Immature natural killer cell (primary cell): ENCODE results near the gene PIP5K1C. TPM values are rescaled to one million over a fixed set of nuclear protein-coding genes. Genes with fewer than 3 reads are reported as not detected.
A peak's percentile ranks its signal among the peaks of the same experiment; 100 is the strongest.
"Not testable (repeated sequence)": the region's sequence is repeated elsewhere in the genome, so short reads cannot be mapped to it uniquely, and the experiment has no call there.

Source experiments
- DNase-seq, 3 donors: peaks; one replicate each; pipeline ENCODE4 v3.0.0; 2022; ENCODE audit warnings: mixed read lengths in 1 of 3
- H3K27ac Mint-ChIP-seq, 6 donors: one replicate each; pipeline ENCODE4 v1.8.0; 2020; ENCODE audit warnings: mixed read lengths in 6 of 6, mild to moderate bottlenecking in 5 of 6, inconsistent platforms in 4 of 6, moderate library complexity in 3 of 6
- H3K27me3 Mint-ChIP-seq, 3 donors: one replicate each; pipeline ENCODE4 v1.8.0; 2020 to 2021; ENCODE audit warnings: low read depth in 3 of 3, mild to moderate bottlenecking in 3 of 3, mixed read lengths in 3 of 3, moderate library complexity in 3 of 3, inconsistent platforms in 1 of 3
- H3K36me3 Mint-ChIP-seq, 3 donors: one replicate each; pipeline ENCODE4 v1.8.0; 2020; ENCODE audit warnings: mixed read lengths in 3 of 3, inconsistent platforms in 2 of 3, mild to moderate bottlenecking in 2 of 3
- H3K4me1 Mint-ChIP-seq, 2 donors: one replicate each; pipeline ENCODE4 v1.8.0; 2020; ENCODE audit warnings: inconsistent platforms in 2 of 2, mild to moderate bottlenecking in 2 of 2, mixed read lengths in 2 of 2, moderate library complexity in 1 of 2
- H3K4me3 Mint-ChIP-seq, 5 donors: one replicate each; pipeline ENCODE4 v1.8.0; 2020; ENCODE audit warnings: mild to moderate bottlenecking in 5 of 5, mixed read lengths in 5 of 5, inconsistent platforms in 3 of 5, moderate library complexity in 3 of 5
- H3K9me3 Mint-ChIP-seq, 6 donors: one replicate each; pipeline ENCODE4 v1.8.0; 2020; ENCODE audit warnings: mild to moderate bottlenecking in 6 of 6, mixed read lengths in 6 of 6, inconsistent platforms in 4 of 6, moderate library complexity in 3 of 6
- polyA plus RNA-seq, 3 donors: library from polyadenylated mRNA; unstranded; fragments of 300-500 nt; fragmentation: Illumina TruSeq; gene quantifications; one replicate each; pipeline ENCODE4 v1.2.3, GENCODE V29; 2021

PIP5K1C gene
- polyA plus RNA-seq, 3 donors from 2014 or later, result 4.3 to 25.7 TPM; not detected in 1

DNA sequence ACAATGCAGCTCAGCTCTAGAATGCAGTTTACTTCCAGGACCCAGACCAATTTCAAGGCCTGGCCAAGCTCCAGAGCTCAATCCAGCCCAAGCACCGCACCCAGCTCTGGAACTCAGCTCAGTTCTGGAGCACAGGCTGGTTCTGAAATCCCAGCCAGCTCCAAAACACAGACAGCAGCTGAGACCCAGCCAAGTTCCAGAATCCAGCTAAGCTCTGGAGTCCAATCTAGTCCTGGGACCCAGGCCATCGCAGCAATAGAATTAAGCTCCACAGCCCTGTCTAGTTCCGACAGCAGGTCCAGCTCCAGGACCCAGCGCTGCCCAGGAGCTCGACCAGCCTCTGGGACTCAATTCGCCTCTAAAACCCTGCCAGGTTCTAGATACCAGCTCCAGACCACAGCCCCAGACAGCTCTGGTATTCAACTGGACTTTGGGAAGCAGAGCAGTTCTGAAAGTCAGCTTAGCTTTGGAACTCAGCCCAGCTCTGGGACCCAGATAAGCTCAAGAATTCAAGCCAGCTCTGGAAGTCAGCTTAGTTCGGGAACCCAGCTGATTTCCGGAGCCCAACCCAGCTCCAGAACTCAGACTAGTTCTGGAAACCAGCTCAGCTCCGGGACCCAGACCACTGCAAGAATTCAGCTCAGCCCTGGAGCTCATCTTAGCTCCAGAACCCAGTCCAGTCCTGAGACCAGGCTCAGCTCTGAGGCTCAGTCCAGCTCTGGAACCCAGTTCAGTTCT, 108.2 kb downstream of the PIP5K1C start:
- Mint-ChIP-seq H3K4me1 (no peaks in the 10 kb centered on the region), H3K9me3 (no peaks in the 10 kb centered on the region), H3K27me3 (no peaks in the 10 kb centered on the region), H3K36me3 (no peaks in the 10 kb centered on the region), H3K4me3 (no peak overlapping the region), H3K27ac (no peak overlapping the region)
- DNase-seq, result no peak

- Mint-ChIP-seq H3K4me3 (no peak overlapping the region), H3K9me3 (no peaks in the 10 kb centered on the region), H3K36me3 (no peaks in the 10 kb centered on the region), H3K4me1 (peaks cover 0 to 2% of the 10 kb centered on the region in 2 donors), H3K27ac (peak overlapping the region in 1 of 6 donors; percentile 19), H3K27me3 (peaks cover 0 to 2% (median 1%) of the 10 kb centered on the region in 3 donors)
- no peak for DNase-seq
Observed at GRCh38 chr19:3590991-3591659, 109.1 kb downstream of the PIP5K1C start.

GRCh38 chr19:3589949-3590348, 110.3 kb downstream of the PIP5K1C start:
- DNase-seq, result no peak
- peaks cover 0 to 2% of the 10 kb centered on the region in 2 donors for H3K4me1 Mint-ChIP-seq
- no peaks in the 10 kb centered on the region for H3K36me3 Mint-ChIP-seq
- no peaks in the 10 kb centered on the region for H3K9me3 Mint-ChIP-seq
- H3K4me3 Mint-ChIP-seq, result no peak overlapping the region
- peaks cover 0 to 2% (median 1%) of the 10 kb centered on the region in 3 donors for H3K27me3 Mint-ChIP-seq
- no peak overlapping the region for H3K27ac Mint-ChIP-seq

DNA sequence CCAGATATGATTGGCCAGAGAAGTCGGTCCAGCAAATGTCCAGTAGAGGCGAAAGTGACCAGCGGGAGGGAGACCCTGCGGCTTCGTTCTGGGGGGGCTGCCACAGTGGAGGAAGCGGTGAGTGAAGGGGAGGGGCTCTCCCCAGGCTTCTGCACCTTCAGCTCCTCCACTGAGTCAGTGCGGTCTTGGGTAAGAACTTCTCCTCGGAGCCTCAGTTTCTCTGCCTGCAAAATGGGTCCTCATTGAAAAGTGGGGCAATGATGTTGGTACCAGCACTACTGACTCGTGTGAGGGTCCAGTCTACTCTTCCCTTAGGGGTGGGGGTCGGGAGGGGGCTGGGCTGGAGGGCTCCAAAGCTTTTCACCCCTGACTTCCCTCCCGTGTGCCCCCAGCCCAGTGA, 110.8 kb downstream of the PIP5K1C start:
- no peaks in the 10 kb centered on the region for H3K9me3 Mint-ChIP-seq
- no peak overlapping the region for H3K4me3 Mint-ChIP-seq
- no peak for DNase-seq
- no peak overlapping the region for H3K27ac Mint-ChIP-seq
- H3K27me3 Mint-ChIP-seq, result peaks cover 0 to 2% (median 1%) of the 10 kb centered on the region in 3 donors
- peaks cover 0 to 2% of the 10 kb centered on the region in 2 donors for H3K4me1 Mint-ChIP-seq
- no peaks in the 10 kb centered on the region for H3K36me3 Mint-ChIP-seq

DNA sequence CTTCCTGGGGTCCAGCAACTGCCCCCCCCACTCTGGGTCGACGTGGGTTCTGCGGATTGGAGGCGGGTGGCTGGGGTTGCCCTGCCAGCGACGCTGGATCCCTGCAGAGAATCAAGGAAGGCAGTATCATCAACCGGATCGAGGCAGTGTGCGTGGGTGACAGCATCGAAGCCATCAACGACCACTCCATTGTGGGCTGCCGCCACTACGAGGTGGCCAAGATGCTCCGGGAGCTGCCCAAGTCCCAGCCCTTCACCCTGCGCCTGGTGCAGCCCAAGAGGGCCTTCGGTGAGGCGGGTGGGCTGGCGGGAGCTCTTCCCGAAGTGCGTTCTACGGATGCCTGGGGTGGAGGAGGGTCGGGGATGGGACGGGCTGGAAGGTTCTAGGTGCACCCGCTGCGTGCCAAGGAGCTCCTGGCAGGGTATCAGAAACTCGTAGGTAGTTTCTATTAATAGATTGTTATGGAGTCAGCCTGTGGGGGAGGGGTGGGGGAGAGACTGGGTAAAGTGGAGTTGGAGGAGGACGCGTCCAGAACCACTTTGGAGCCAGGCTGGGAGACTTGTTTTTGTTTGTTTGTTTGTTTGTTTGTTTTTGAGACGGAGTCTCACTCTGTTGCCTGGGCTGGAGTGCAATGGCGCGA, 113.4 kb downstream of the PIP5K1C start:
- Mint-ChIP-seq H3K9me3 (no peaks in the 10 kb centered on the region), H3K4me3 (no peak overlapping the region), H3K36me3 (no peaks in the 10 kb centered on the region), H3K27ac (no peak overlapping the region), H3K4me1 (peaks cover 0 to 2% of the 10 kb centered on the region in 2 donors), H3K27me3 (peaks cover 1 to 2% (median 2%) of the 10 kb centered on the region in 3 donors)
- DNase-seq, result no peak

- Mint-ChIP-seq H3K27ac (no peak overlapping the region), H3K27me3 (peaks cover 1 to 2% (median 2%) of the 10 kb centered on the region in 3 donors), H3K4me1 (peaks cover 0 to 2% of the 10 kb centered on the region in 2 donors), H3K36me3 (no peaks in the 10 kb centered on the region), H3K9me3 (no peaks in the 10 kb centered on the region), H3K4me3 (peak overlapping the region in 4 of 5 donors; percentile 10 to 51 (median 44))
- DNase-seq, result peak; percentile 31 to 43 (median 42)
Observed at GRCh38 chr19:3586127-3586626, 114.1 kb downstream of the PIP5K1C start.

- peak within 1 kb of the TSS; percentile 10 to 51 (median 44) for H3K4me3 Mint-ChIP-seq
- no peak for DNase-seq
- no peaks in the 10 kb centered on the region for H3K9me3 Mint-ChIP-seq
- no peak within 1 kb of the TSS for H3K27ac Mint-ChIP-seq
- H3K27me3 Mint-ChIP-seq, result peaks cover 1 to 2% (median 2%) of the 10 kb centered on the region in 3 donors
- peaks cover 0 to 2% of the 10 kb centered on the region in 2 donors for H3K4me1 Mint-ChIP-seq
- no peaks in the 10 kb centered on the region for H3K36me3 Mint-ChIP-seq
Observed at GRCh38 chr19:3585301-3586126, 114.8 kb downstream of the PIP5K1C start, which contains the start of gene GIPC3. TSS of gene GIPC3 (plus strand) at chr19:3585478. CDS start at chr19:3585598, 120 bp downstream.

DNA sequence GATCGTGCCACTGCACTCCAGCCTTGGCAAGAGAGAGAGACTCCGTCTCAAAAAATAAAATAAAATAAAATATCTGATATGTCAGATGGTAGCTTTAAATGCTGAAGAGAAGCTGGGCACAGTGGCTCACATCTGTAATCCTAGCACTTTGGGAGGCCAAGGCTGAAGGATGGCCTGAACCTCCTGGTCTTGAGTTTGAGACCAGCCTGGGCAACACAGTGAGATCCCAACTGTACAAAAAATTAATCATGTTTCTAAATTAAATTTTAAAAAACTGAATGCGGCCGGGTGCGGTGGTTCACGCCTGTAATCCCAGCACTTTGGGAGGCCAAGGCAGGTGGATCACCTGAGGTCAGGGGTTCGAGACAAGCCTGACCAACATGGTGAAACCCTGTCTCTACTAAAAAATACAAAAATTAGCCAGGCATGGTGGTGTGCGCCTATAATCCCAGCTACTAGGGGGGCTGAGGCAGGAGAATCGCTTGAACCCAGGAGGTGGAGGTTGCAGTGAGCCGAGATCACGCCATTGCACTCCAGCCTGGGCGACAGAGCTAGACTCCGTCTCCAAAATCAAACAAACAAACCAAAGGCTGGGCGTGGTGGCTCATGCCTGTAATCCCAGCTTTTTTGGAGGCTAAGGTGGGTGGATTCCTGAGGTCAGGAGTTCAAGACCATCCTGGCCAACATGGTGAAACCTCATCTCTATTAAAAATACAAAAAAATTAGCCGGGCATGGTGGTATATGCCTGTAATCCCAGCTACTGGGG, 116.0 kb downstream of the PIP5K1C start:
- peak overlapping the region in 1 of 5 donors; percentile 23 for H3K4me3 Mint-ChIP-seq
- not testable (repeated sequence) for H3K9me3 Mint-ChIP-seq

GRCh38 chr19:3581792-3582191, 118.5 kb downstream of the PIP5K1C start:
- H3K36me3 Mint-ChIP-seq, result not testable (repeated sequence)

More for the DNA sequence above, 116.0 kb downstream of the PIP5K1C start:
- not testable (repeated sequence) for H3K27ac Mint-ChIP-seq, DNase-seq, H3K4me1 Mint-ChIP-seq, H3K27me3 Mint-ChIP-seq, H3K36me3 Mint-ChIP-seq

More at GRCh38 chr19:3581792-3582191, 118.5 kb downstream of the PIP5K1C start:
- H3K27ac Mint-ChIP-seq, H3K4me1 Mint-ChIP-seq, H3K9me3 Mint-ChIP-seq, H3K4me3 Mint-ChIP-seq, H3K27me3 Mint-ChIP-seq, DNase-seq: not testable (repeated sequence)

Other genes starting within 250 kb of the PIP5K1C start
- 1 to 10 TPM in 2 of 3 donors, not detected in 1; 1.5 to 2.1 TPM for gene SMIM24, start 219.9 kb downstream of the PIP5K1C start, polyA plus RNA-seq
- not detected for gene SMIM44, start 217.0 kb downstream of the PIP5K1C start, polyA plus RNA-seq
- gene DOHH, start 199.8 kb downstream of the PIP5K1C start, polyA plus RNA-seq, result 10 to 100 TPM in 1 of 3 donors, 1 to 10 TPM in 2; 6.8 to 18.4 (median 9.1) TPM
- 10 to 100 TPM in 1 of 3 donors, 1 to 10 TPM in 2; 6.8 to 14.2 (median 9.7) TPM for gene FZR1, start 194.2 kb downstream of the PIP5K1C start, polyA plus RNA-seq
- not detected for gene TEKTIP1, start 161.3 kb downstream of the PIP5K1C start, polyA plus RNA-seq
- 10 to 100 TPM; 17.1 to 26.9 (median 25.6) TPM for gene MFSD12, start 142.9 kb downstream of the PIP5K1C start, polyA plus RNA-seq
- 10 to 100 TPM; 42.9 to 74.8 (median 60.1) TPM for gene HMG20B, start 127.5 kb downstream of the PIP5K1C start, polyA plus RNA-seq
- gene GIPC3, start 115.0 kb downstream of the PIP5K1C start, polyA plus RNA-seq, result under 1 TPM in 2 of 3 donors, not detected in 1; 0.04 to 0.95 TPM
- gene TBXA2R, start 93.6 kb downstream of the PIP5K1C start, polyA plus RNA-seq, result 1 to 10 TPM; 3.1 to 9.5 (median 3.1) TPM
- gene CACTIN, start 73.7 kb downstream of the PIP5K1C start, polyA plus RNA-seq, result 10 to 100 TPM in 1 of 3 donors, 1 to 10 TPM in 2; 1.4 to 18.0 (median 5.6) TPM
- under 1 TPM in 1 of 3 donors, not detected in 2; 0.34 TPM for gene TJP3, start 7.9 kb upstream of the PIP5K1C start, polyA plus RNA-seq
- 10 to 100 TPM; 24.2 to 32.4 (median 31.2) TPM for gene APBA3, start 61.2 kb upstream of the PIP5K1C start, polyA plus RNA-seq
- gene MRPL54, start 62.2 kb upstream of the PIP5K1C start, polyA plus RNA-seq, result 100 to 1,000 TPM; 116 to 167 (median 122) TPM
- not detected for gene RAX2, start 71.8 kb upstream of the PIP5K1C start, polyA plus RNA-seq
- gene MATK, start 85.9 kb upstream of the PIP5K1C start, polyA plus RNA-seq, result 100 to 1,000 TPM; 326 to 436 (median 418) TPM
- gene ZFR2, start 168.6 kb upstream of the PIP5K1C start, polyA plus RNA-seq, result 1 to 10 TPM; 2.1 to 5.4 (median 3.1) TPM
- gene ATCAY, start 180.2 kb upstream of the PIP5K1C start, polyA plus RNA-seq, result not detected
- not detected for gene NMRK2, start 232.6 kb upstream of the PIP5K1C start, polyA plus RNA-seq